ENCODE data around the gene PLEKHA7.
"Not testable (repeated sequence)": the region's sequence is repeated elsewhere in the genome, so short reads cannot be mapped to it uniquely, and the experiment has no call there.

The PLEKHA7 gene

GRCh38 chr11:17014321-17014832 lies at the start of gene PLEKHA7:
Gene PLEKHA7 (minus strand): TSS chr11:17014414. CDS start chr11:17014401, 13 bp downstream.
- DNase-seq (ENCODE audit: low read depth in 2 of 2, low spot score in 1 of 2), result no peak

- DNase-seq (ENCODE audit: low read depth in 2 of 2, low spot score in 1 of 2), result no peak
Measured at GRCh38 chr11:17063171-17064002, 49.2 kb upstream of the PLEKHA7 start.

- not testable (repeated sequence) for DNase-seq (ENCODE audit: low read depth in 2 of 2, low spot score in 1 of 2)
Measured at GRCh38 chr11:17051146-17051545, 36.9 kb upstream of the PLEKHA7 start.

GRCh38 chr11:17048491-17048890 lies 34.3 kb upstream of the PLEKHA7 start:
- DNase-seq (ENCODE audit: low read depth in 2 of 2, low spot score in 1 of 2), result not testable (repeated sequence)

GRCh38 chr11:17046690-17047089 lies 32.5 kb upstream of the PLEKHA7 start:
- no peak for DNase-seq (ENCODE audit: low read depth in 2 of 2, low spot score in 1 of 2)

DNA sequence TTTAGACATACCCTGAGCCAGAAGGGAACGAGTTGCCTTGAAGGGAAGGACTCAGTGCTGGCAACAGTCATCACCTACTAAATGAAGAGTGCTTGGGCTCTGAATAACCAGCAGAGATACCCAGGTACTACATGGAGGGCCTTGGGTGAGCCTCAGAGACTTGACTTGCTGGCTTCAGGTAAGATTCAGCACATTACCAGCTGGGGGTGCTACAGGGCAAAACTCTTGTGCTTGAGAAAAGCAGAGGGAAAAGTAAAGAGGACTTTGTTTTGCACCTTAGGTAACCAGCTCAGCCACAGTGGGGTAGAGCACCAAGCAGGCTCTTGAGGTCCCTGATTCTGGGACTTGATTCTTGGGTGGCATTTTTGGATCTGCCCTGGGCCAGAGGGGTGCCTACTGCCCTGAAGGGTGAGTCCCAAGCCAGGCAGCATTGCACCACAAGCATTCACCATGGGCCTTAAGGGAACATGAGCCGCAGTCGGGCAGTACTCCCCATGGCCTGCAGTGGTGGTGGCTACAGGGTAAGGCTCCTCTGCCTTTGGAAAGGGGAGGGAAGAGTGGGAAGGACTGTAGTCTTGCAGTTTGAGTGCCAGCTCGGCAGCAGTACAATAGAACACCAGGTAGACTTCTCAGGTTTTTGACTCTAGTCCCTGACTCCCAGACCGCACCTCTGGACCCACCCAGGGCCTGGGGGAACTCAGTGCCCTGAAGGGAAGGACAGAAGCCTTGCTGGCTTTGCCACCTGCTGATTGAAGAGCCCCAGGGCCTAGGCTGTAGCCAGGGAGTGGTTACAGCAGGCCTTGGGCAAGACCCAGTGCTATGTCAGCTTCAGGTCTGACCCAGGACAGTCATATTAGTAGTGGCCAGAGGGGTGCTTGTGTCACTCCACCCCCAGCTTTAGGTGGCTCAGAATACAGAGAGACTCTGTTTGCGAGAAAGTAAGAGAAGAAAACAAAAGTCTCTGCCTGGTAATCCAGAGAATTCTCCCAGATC lies 22.7 kb upstream of the PLEKHA7 start:
- no peak for DNase-seq (ENCODE audit: low read depth in 2 of 2, low spot score in 1 of 2)

DNA sequence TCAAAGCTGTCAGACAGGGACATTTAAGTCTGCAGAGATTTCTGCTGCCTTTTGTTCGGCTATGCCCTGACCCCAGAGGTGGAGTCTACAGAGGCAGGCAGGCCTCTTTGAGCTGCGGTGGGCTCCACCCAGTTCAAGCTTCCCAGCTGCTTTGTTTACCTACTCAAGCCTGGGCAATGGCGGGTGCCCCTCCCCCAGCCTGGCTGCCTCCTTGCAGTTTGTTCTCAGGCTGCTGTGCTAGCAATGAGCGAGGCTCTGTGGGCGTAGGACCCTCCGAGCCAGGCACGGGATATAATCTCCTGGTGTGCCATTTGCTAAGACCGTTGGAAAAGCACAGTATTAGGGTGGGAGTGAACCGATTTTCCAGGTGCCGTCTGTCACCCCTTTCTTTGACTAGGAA lies 19.8 kb upstream of the PLEKHA7 start:
- not testable (repeated sequence) for DNase-seq (ENCODE audit: low read depth in 2 of 2, low spot score in 1 of 2)

GRCh38 chr11:17026487-17027082 lies 12.4 kb upstream of the PLEKHA7 start:
- DNase-seq (ENCODE audit: low read depth in 2 of 2, low spot score in 1 of 2), result no peak

DNA sequence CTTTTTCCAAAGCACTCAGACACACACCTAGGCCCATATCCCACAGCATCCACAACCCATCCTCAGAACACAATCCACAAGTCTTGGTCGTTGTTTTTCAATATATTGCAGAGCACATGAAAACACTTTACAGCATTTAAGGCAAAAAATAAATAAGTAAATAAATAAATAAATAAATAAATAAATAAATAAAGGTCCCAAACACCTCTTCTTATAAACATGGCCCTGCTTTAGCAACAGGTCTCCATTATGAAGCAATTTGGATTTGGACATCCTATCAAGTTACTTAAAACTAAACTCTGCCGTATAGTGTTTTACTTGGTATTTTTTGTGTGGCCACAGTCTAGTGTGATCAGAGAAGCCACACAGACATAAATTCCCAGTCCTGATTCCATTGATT lies 10.7 kb upstream of the PLEKHA7 start:
- no peak for DNase-seq (ENCODE audit: low read depth in 2 of 2, low spot score in 1 of 2)

- no peak for DNase-seq (ENCODE audit: low read depth in 2 of 2, low spot score in 1 of 2)
Measured at GRCh38 chr11:17021511-17021910, 7.3 kb upstream of the PLEKHA7 start.

GRCh38 chr11:17020831-17021230 lies 6.6 kb upstream of the PLEKHA7 start:
- no peak for DNase-seq (ENCODE audit: low read depth in 2 of 2, low spot score in 1 of 2)

GRCh38 chr11:17019232-17019631 lies 5.0 kb upstream of the PLEKHA7 start:
- no peak for DNase-seq (ENCODE audit: low read depth in 2 of 2, low spot score in 1 of 2)

DNA sequence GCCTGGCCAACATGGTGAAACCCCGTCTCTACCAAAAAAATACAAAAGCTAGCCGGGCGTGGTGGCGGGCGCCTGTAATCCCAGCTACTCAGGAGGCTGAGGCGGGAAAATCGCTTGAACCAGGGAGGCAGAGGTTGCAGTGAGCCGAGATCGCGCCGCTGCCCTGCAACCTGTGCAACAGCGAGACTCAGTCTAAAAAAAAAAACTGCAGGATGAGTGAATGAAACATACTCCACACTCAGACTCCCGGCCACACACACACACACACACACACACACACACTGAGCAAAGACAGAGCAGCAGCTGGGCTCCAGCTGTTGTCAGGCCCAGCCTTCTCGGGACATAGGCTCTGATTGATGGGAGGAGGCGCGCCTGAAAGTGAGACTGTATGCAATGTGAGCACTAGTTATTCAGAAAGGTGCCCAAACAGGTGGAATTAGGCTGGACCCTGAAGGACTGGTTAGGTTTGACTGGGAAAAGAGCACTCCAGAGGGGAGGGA lies 1.5 kb upstream of the PLEKHA7 start:
- no peak for DNase-seq (ENCODE audit: low read depth in 2 of 2, low spot score in 1 of 2)

DNA sequence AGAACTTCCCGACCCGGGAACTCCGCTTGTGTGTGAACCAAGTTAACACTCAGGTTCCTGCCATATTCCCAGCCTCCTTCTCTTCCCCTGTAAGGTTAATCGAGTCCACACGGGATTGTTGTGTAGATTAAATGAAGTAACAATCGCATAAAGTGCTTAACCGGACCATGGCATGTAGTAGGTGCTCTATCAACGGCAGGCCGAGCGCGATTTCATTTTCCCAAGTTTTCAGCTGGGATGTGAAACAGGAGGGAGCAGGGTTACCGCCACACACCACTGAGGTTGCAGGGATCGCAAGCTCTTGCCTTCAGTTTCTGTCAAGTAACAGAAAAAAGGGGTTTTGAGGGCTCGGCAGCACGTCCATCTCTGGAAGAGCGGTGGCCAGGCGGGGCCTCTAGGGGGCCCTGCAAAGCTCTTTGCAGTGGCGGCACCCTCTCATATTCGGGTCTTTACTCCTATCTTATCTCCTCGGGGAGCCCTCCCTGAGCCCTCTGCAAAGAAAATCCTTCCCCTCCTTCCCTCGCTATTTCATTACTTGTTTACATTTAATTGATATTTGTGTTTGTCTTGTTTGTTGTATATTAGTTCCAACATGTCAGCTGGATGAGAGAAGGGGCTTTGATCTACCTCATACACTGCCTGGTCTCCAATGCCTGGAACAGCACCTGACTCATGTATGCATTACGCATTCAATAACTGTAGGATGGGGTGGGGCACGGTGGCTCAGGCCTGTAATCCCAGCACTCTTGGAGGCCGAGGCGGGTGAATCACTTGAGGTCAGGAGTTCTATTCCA lies 816 bp upstream of the PLEKHA7 start:
- no peak for DNase-seq (ENCODE audit: low read depth in 2 of 2, low spot score in 1 of 2)

DNA sequence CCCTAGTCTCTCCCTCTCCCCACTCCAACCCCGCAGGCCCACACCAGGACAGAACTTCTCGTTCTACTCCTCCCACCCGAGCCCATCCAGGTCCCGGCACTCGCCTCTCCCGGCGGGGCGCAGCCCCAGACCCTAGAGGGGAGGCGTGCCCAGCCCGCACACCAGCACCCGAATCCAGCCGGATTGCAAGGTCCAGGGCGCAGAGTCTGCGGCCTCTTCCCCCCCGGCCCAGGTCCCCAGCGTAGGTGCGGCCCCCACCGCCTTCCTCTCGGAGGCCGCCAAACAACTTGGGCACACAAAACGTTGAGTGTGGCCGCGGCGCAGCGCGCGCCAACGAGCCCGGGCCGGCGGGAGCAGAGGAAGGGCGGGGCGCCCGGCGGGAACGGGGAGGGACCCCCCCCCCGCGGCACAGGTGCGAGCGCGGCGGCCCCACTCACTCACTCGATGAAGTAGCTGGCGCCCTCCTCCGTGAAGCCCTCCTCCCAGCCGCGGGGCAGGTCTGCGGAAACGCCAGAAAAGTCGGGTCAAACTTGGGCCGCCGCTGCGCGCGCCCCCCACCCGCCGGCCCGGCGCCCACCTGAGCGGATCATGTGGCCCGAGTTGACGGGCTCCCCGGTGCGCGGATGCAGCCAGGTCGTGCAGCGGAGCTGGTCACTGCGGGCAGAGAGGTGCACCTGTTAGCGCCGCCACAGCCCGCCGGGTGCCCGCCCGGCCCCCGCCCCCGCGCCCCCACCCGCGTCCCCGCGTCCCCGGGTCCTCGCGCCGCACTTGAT lies 480 bp downstream of the PLEKHA7 start:
- no peak for DNase-seq (ENCODE audit: low read depth in 2 of 2, low spot score in 1 of 2)

DNA sequence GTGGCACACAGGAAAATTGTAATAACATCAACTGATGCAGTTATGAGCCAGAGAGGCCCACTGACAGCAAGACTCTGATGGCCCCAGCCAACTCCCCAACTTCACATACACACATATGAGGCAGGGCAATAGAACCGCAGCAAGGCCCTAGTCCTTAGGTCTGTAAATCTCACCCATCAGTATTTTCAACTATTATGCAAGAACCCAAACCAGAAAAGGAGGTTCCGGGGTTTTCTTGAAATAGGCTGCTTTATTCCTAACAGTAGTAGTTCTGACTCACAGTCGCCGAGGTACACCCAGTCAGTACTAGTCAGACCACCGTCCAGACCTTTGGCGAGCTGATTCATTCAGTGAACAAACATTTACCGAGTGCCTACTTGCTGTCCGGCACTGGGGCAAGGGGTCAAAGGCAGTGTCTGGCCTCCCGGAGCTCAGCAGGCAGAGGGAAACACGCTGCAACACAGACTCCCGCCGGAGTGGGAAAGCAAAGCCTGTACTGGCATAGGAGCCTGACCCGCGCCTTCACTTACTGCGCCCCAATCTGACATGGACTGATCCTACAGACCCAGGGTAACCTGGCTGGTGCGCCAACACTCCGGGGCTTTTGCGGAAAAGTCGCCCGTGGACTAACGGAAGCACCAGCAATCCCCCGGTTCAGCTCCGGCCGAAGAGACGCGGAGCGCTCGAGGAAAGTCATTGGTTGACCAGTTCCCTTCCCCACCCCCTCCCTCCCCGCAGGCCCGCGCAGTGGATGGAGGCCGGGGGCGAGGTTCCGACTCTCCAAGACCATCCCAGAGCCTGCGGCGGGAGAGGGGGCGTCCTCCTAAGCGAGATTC lies 1.3 kb downstream of the PLEKHA7 start:
- no peak for DNase-seq (ENCODE audit: low read depth in 2 of 2, low spot score in 1 of 2)

GRCh38 chr11:17012179-17012578 lies 2.0 kb downstream of the PLEKHA7 start:
- DNase-seq (ENCODE audit: low read depth in 2 of 2, low spot score in 1 of 2), result no peak

- DNase-seq (ENCODE audit: low read depth in 2 of 2, low spot score in 1 of 2), result no peak
Measured at GRCh38 chr11:17010851-17011420, 3.3 kb downstream of the PLEKHA7 start.
